Measurements from ENCODE around the gene GOLM1. TPM values are rescaled to one million over a fixed set of nuclear protein-coding genes. Genes with fewer than 3 reads are reported as not detected.

GOLM1 gene
- total and polyA plus RNA-seq, 2 of the 13 experiments (the other 11 are each of a cell fraction or from before 2014, with no cell fraction given), result 0.20 to 0.30 TPM

DNA sequence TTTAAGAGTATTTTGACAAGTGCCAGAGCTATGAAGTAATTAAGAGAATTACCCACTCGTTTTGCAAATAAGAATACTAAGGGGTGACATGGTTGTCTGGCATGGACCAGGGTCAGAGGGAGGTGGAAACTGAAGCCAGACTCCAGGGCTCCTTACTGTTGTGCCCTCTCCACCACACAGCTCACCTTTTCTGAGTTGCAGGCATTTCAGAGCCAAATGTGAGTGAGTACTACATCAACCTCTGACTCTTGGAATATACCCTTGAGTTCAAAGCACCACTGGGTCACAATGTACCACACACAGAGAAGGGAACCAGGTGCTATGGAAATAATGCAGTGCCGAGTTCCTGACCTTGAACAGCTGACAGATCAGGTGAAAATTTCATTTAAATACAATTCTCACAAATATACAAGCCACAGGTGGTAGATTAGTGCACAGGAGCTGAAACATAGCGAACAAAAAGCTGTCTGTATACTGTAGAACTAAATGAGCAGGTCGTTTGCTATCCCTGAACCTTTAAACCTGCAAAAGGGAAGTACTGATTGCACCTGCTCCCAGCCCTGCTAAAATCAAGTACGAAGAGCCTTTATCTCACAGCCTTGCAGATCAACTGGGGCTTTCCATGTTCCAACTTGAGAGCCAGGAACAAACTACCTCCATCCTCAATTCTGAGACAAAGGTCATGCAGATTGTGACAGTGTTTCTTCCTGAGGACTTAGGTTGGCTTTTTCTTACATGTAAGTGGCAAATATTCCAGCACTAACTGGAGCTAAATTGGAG lies 57.0 kb downstream of the GOLM1 start:
- Histone ChIP-seq H3K27me3 (ENCODE audit: control insufficient read depth in 1 of 2, insufficient read depth in 2 of 2, low read length in 2 of 2) (no peaks in the 10 kb centered on the region; a peak in 1 of 5 replicates), H3K4me3 (replicated peaks in 1 of 3; ENCODE audit: insufficient read depth in 1 of 3, low read depth in 2 of 3, low read length in 3 of 3) (no peak overlapping the region), H3K4me2 (ENCODE audit: low read depth, low read length) (no peak overlapping the region), H4K20me1 (ENCODE audit: insufficient read depth, low read length) (no peaks in the 10 kb centered on the region), H3K9ac (ENCODE audit: insufficient read depth, low read depth, low read length) (no peak overlapping the region), H3K9me3 (ENCODE audit: low read length) (no peaks in the 10 kb centered on the region), H3K79me2 (ENCODE audit: insufficient read depth, low read length) (no peaks in the 10 kb centered on the region), H3K4me1 (ENCODE audit: insufficient read depth, low read length) (no peaks in the 10 kb centered on the region), H3K36me3 (replicated peaks in 1 of 2; ENCODE audit: control insufficient read depth in 1 of 2, insufficient read depth in 2 of 2, low read length in 2 of 2) (no peaks in the 10 kb centered on the region), H2AFZ (ENCODE audit: low read length) (no peak overlapping the region), H3K27ac (ENCODE audit: extremely low read length, insufficient read depth, low read length) (no peak overlapping the region)
- FAIRE-seq (no peak), DNase-seq (ENCODE audit: low spot score) (no peak), ATAC-seq (no peak)
- CTCF ChIA-PET (ENCODE audit: low intra/inter-chr PET ratio, low total read pairs), result no interaction called here
- POLR2A ChIA-PET, result no interaction called here
- BruUV-seq (replicated peaks), result no TSS peak
- intact Hi-C loops (cut with micrococcal nuclease; ENCODE audit: unreplicated experiment), result no loop called here
- in situ Hi-C loops (cut with HindIII; ENCODE audit: extremely low pct_ligation_motif_present, low pct_unique_long_range_greater_than_20kb), result no loop called here
- WGBS (ENCODE audit: low lambda C conversion rate), result 15% methylated on average over 4 of the region's 5 CpGs
- TF ChIP-seq RAD21 (CRISPR knock-in tag; IDR thresholded peaks at IDR 0.05) (no peak), DRAP1 (CRISPR knock-in tag; IDR thresholded peaks at IDR 0.05) (no peak), ZNF335 (CRISPR knock-in tag; IDR thresholded peaks at IDR 0.05) (no peak), KMT2A (CRISPR knock-in tag; IDR thresholded peaks at IDR 0.05) (no peak), MYC (CRISPR knock-in tag; IDR thresholded peaks at IDR 0.05; ENCODE audit: borderline replicate concordance) (no peak), ZNF570 (CRISPR knock-in tag; IDR thresholded peaks at IDR 0.05; ENCODE audit: borderline replicate concordance) (no peak), ZNF430 (CRISPR knock-in tag; IDR thresholded peaks at IDR 0.05) (no peak), ZSCAN29 (CRISPR knock-in tag; conservative IDR thresholded peaks at IDR 0.05) (no peak), ZNF781 (CRISPR knock-in tag; IDR thresholded peaks at IDR 0.05; ENCODE audit: borderline replicate concordance, not compliant biosample characterization) (no peak), SPEN (CRISPR knock-in tag; IDR thresholded peaks at IDR 0.05; ENCODE audit: low read depth) (no peak), ZNF101 (CRISPR knock-in tag; IDR thresholded peaks at IDR 0.05; ENCODE audit: borderline replicate concordance, low read depth) (no peak), GZF1 (CRISPR knock-in tag; IDR thresholded peaks at IDR 0.05) (no peak), HMG20B (CRISPR knock-in tag; conservative IDR thresholded peaks at IDR 0.05) (no peak)
